Measurements from ENCODE around the gene PARD3B.

PARD3B gene

DNA sequence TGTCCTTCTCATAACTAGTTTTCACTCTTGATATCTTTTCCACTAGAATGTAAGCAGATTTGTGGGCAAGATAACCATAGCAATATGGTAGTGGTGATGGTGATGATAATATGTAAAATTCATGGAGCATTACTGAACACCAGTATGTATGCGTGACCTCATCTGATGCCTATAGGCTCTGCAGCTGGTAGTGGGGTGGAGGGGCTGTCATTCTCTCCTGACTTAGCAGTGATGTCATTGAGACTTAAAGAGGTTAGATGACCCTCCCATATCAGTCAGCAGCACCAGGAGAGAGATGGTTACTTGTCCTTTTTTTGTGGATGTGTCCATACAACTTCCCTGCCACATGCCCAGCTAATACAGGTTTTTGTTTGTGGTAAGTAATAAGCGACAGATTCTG is 27.9 kb downstream of the PARD3B start:
- DNase-seq (ENCODE audit: low read depth) = no peak
- TF ChIP-seq, protein P1, sequence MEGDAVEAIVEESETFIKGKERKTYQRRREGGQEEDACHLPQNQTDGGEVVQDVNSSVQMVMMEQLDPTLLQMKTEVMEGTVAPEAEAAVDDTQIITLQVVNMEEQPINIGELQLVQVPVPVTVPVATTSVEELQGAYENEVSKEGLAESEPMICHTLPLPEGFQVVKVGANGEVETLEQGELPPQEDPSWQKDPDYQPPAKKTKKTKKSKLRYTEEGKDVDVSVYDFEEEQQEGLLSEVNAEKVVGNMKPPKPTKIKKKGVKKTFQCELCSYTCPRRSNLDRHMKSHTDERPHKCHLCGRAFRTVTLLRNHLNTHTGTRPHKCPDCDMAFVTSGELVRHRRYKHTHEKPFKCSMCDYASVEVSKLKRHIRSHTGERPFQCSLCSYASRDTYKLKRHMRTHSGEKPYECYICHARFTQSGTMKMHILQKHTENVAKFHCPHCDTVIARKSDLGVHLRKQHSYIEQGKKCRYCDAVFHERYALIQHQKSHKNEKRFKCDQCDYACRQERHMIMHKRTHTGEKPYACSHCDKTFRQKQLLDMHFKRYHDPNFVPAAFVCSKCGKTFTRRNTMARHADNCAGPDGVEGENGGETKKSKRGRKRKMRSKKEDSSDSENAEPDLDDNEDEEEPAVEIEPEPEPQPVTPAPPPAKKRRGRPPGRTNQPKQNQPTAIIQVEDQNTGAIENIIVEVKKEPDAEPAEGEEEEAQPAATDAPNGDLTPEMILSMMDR (IDR thresholded peaks at IDR 0.05; ENCODE audit: low read length, missing control alignments) = no peak
- no peak overlapping the region for H3K4me3 ChIP-seq (replicated peaks; ENCODE audit: low read depth, low read length)

- H3K4me3 ChIP-seq (replicated peaks; ENCODE audit: low read depth, low read length) = no peak overlapping the region
- TF ChIP-seq, protein P1 (IDR thresholded peaks at IDR 0.05; ENCODE audit: low read length, missing control alignments) = no peak
- DNase-seq (ENCODE audit: low read depth) = peak; percentile 10
Measured at GRCh38 chr2:204574486-204574885, 29.2 kb downstream of the PARD3B start.

GRCh38 chr2:204575463-204575862 is 30.2 kb downstream of the PARD3B start:
- DNase-seq (ENCODE audit: low read depth) = no peak
- TF ChIP-seq, protein P1 (IDR thresholded peaks at IDR 0.05; ENCODE audit: low read length, missing control alignments) = no peak
- no peak overlapping the region for H3K4me3 ChIP-seq (replicated peaks; ENCODE audit: low read depth, low read length)

GRCh38 chr2:204576362-204576979 is 31.2 kb downstream of the PARD3B start:
- TF ChIP-seq, protein P1 (IDR thresholded peaks at IDR 0.05; ENCODE audit: low read length, missing control alignments) = no peak
- no peak for DNase-seq (ENCODE audit: low read depth)
- no peak overlapping the region for H3K4me3 ChIP-seq (replicated peaks; ENCODE audit: low read depth, low read length)

DNA sequence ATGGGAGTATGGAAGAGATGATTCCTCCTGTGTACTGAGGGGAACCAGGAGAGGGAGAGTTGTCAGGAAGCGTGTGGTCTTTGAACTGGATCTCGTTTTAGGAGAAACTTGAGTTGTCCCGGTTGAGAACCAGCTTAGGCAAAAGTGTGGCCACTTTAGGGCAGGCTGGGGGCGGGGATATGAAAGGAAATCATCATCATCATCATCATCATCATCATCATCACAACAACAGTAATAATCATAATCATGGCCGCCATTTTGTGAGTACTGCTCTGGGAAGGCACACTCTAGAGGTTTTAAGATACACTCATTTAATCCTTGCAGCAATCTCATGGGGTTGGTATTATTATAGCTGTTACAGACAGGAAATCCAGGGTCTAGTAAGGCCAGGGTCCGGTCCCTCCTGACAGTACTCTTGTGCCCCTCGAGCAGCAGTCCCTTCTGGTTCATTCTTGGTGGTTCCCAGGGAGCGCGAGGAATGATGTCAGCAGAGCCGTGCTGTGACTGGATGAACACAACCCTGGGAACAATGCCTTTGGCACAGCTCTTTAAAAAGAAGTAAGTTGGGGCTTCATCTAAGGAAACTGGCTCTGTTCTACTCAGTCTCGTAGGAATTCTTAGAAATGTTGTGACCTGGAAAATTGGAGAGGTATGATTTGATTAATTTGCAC is 33.8 kb downstream of the PARD3B start:
- TF ChIP-seq, protein P1 (IDR thresholded peaks at IDR 0.05; ENCODE audit: low read length, missing control alignments) = no peak
- no peak for DNase-seq (ENCODE audit: low read depth)

DNA sequence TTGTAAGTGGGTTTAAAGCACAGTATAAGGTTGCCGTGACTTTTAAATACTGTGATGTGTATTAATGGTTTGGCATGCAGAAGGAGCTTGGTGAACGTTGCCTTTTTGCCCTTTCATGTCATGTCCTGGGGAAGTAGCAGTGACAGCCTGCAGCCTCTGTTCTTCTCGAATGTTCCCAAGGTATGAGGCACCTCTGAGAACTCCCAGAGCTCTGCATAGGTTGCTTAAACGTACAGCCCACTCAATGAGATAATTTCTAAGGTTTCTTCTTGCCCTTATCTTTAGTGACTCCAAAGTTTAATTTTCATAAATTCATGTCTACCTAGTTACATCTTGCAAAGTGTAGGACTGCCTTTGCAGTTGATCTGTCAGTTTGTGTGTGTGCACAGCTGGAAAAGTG is 36.7 kb downstream of the PARD3B start:
- no peak for DNase-seq (ENCODE audit: low read depth)
- TF ChIP-seq, protein P1 (IDR thresholded peaks at IDR 0.05; ENCODE audit: low read length, missing control alignments) = no peak
- no peak overlapping the region for H3K4me3 ChIP-seq (replicated peaks; ENCODE audit: low read depth, low read length)

More for the DNA sequence above, 33.8 kb downstream of the PARD3B start:
- H3K4me3 ChIP-seq (replicated peaks; ENCODE audit: low read depth, low read length) = no peak overlapping the region

DNA sequence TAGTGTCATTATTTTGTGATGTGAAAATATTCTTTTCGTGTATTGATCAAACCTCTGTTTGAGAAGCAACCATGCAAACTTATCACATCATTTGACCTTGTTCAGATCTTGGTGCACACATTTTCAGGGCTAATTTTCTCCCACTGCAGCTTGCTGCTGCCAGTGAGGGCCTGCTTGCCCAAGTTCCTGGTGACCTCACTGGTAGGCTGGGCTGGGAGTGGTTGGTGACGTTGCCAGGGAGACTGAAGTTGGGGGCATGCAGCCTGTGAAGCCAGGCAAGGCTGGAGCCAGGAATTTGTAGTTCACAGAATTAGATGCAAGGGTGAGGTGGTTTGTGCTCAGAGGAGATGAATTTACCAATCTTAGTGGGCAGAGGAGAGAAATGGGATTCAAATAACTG is 38.5 kb downstream of the PARD3B start:
- DNase-seq (ENCODE audit: low read depth) = no peak
- no peak overlapping the region for H3K4me3 ChIP-seq (replicated peaks; ENCODE audit: low read depth, low read length)
- TF ChIP-seq, protein P1 (IDR thresholded peaks at IDR 0.05; ENCODE audit: low read length, missing control alignments) = no peak

All from fibroblast of pulmonary artery (primary cell).